ENCODE data around the gene SLC9A3. TPM values are rescaled to one million over a fixed set of nuclear protein-coding genes. Genes with fewer than 3 reads are reported as not detected.

Gene SLC9A3
- total RNA-seq, 1 experiment from 2014 or later, result 1.5 TPM

- no peak for DNase-seq (ENCODE audit: low read depth, low spot score)
- Histone ChIP-seq H3K27ac (ENCODE audit: low read depth, low read length) (no peak overlapping the region), H3K4me2 (ENCODE audit: low read length) (no peak overlapping the region), H4K20me1 (ENCODE audit: insufficient read depth) (no peaks in the 10 kb centered on the region), H3K4me1 (ENCODE audit: control insufficient read depth in 1 of 2, insufficient read depth in 2 of 2, low read length in 2 of 2) (no peaks in the 10 kb centered on the region), H3K9ac (ENCODE audit: low read length) (no peak overlapping the region), H3K36me3 (ENCODE audit: control insufficient read depth in 1 of 2, insufficient read depth in 2 of 2, low read length in 2 of 2) (no peaks in the 10 kb centered on the region), H3K79me2 (ENCODE audit: insufficient read depth, low read length) (no peaks in the 10 kb centered on the region), H3K9me2 (ENCODE audit: insufficient read depth) (no peaks in the 10 kb centered on the region), H3K9me3 (ENCODE audit: control insufficient read depth in 1 of 2, insufficient read depth in 1 of 2, low read depth in 1 of 2, low read length in 2 of 2) (no peaks in the 10 kb centered on the region), H3K4me3 (replicated peaks in 1 of 2; ENCODE audit: low read depth in 1 of 2, low read length in 2 of 2) (no peak overlapping the region), H3K27me3 (ENCODE audit: insufficient read depth, low read length) (peaks cover 15% of the 10 kb centered on the region; the same call in 1 of the 2 replicates), H2AFZ (ENCODE audit: low read depth, low read length, poor library complexity, severe bottlenecking) (no peak overlapping the region)
- CTCF ChIA-PET, result no interaction called here
- RAD21 ChIA-PET (ENCODE audit: low non-redundant PET in 1 of 2, low total read pairs in 2 of 2, uncharacterized antibody in 2 of 2, unreplicated experiment in 2 of 2), result no interaction called here
- ATAC-seq, result no peak
- no TSS peak for BruUV-seq (replicated peaks)
- POLR2A ChIA-PET, result no interaction called here
- intact Hi-C loops (cut with micrococcal nuclease), result no loop called here
- TF ChIP-seq TCF7L2 (IDR thresholded peaks at IDR 0.05; ENCODE audit: borderline replicate concordance, extremely low read depth, insufficient read depth, insufficient read length) (no peak), CTCF (IDR thresholded peaks at IDR 0.05 in 2 of 3, conservative IDR thresholded peaks at IDR 0.05 in 1 of 3; ENCODE audit: borderline replicate concordance in 1 of 3, insufficient read depth in 1 of 3, low read depth in 2 of 3, low read length in 2 of 3) (no peak), JUND (IDR thresholded peaks at IDR 0.05) (no peak), FOSL1 (IDR thresholded peaks at IDR 0.05; ENCODE audit: low read depth) (no peak), POLR2AphosphoS5 (IDR thresholded peaks at IDR 0.05; ENCODE audit: low read depth, low read length) (no peak), EZH2 (IDR thresholded peaks at IDR 0.05) (no peak), ZNF274 (IDR thresholded peaks at IDR 0.05; ENCODE audit: low read depth, low read length) (no peak), ZFX (IDR thresholded peaks at IDR 0.05) (no peak), ELF1 (IDR thresholded peaks at IDR 0.05; ENCODE audit: borderline replicate concordance, low read depth) (no peak), SP1 (IDR thresholded peaks at IDR 0.05; ENCODE audit: low read depth) (no peak), SIN3A (IDR thresholded peaks at IDR 0.05; ENCODE audit: low read depth) (no peak), CEBPB (IDR thresholded peaks at IDR 0.05; ENCODE audit: low read depth) (no peak)
- TF ChIP-seq, protein P1, sequence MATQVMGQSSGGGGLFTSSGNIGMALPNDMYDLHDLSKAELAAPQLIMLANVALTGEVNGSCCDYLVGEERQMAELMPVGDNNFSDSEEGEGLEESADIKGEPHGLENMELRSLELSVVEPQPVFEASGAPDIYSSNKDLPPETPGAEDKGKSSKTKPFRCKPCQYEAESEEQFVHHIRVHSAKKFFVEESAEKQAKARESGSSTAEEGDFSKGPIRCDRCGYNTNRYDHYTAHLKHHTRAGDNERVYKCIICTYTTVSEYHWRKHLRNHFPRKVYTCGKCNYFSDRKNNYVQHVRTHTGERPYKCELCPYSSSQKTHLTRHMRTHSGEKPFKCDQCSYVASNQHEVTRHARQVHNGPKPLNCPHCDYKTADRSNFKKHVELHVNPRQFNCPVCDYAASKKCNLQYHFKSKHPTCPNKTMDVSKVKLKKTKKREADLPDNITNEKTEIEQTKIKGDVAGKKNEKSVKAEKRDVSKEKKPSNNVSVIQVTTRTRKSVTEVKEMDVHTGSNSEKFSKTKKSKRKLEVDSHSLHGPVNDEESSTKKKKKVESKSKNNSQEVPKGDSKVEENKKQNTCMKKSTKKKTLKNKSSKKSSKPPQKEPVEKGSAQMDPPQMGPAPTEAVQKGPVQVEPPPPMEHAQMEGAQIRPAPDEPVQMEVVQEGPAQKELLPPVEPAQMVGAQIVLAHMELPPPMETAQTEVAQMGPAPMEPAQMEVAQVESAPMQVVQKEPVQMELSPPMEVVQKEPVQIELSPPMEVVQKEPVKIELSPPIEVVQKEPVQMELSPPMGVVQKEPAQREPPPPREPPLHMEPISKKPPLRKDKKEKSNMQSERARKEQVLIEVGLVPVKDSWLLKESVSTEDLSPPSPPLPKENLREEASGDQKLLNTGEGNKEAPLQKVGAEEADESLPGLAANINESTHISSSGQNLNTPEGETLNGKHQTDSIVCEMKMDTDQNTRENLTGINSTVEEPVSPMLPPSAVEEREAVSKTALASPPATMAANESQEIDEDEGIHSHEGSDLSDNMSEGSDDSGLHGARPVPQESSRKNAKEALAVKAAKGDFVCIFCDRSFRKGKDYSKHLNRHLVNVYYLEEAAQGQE (IDR thresholded peaks at IDR 0.05; ENCODE audit: low read depth), result no peak
- TF ChIP-seq, protein P2, sequence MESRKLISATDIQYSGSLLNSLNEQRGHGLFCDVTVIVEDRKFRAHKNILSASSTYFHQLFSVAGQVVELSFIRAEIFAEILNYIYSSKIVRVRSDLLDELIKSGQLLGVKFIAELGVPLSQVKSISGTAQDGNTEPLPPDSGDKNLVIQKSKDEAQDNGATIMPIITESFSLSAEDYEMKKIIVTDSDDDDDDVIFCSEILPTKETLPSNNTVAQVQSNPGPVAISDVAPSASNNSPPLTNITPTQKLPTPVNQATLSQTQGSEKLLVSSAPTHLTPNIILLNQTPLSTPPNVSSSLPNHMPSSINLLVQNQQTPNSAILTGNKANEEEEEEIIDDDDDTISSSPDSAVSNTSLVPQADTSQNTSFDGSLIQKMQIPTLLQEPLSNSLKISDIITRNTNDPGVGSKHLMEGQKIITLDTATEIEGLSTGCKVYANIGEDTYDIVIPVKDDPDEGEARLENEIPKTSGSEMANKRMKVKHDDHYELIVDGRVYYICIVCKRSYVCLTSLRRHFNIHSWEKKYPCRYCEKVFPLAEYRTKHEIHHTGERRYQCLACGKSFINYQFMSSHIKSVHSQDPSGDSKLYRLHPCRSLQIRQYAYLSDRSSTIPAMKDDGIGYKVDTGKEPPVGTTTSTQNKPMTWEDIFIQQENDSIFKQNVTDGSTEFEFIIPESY (IDR thresholded peaks at IDR 0.05; ENCODE audit: extremely low read depth, insufficient replicate concordance, low read length), result no peak
Observed at GRCh38 chr5:533243-533954, 9.2 kb upstream of the SLC9A3 start.
